DND-41 (cell line): ENCODE data around the gene SLC2A14.

Experiments
- CTCF ChIP-seq: IDR thresholded peaks from 2 replicates; pipeline ENCODE4 v1.5.1; 2012; ENCODE audit warnings: borderline replicate concordance, low read length, moderate library complexity, mild to moderate bottlenecking; ENCODE audit not compliant: poor library complexity, severe bottlenecking; ENCODE audit errors: extremely low read depth
- EZH2 ChIP-seq: IDR thresholded peaks from 3 replicates; pipeline ENCODE4 v1.6.1; 2012; ENCODE audit warnings: borderline replicate concordance, low read depth, mild to moderate bottlenecking, moderate library complexity, low read length, inconsistent platforms; ENCODE audit not compliant: severe bottlenecking

GRCh38 chr12:7787574-7788293, 85.0 kb downstream of the SLC2A14 start:
- TF ChIP-seq CTCF (no peak), EZH2 (no peak)
